GM21515 (cell line): ENCODE data around the gene PRRX2.

Experiments
- ATAC-seq: cut with Tn5 transposase; IDR thresholded peaks from one replicate; pipeline ENCODE4 v1.9.1; 2021; ENCODE audit not compliant: unreplicated experiment

PRRX2 gene

GRCh38 chr9:129703667-129704355 is 38.4 kb downstream of the PRRX2 start:
- no peak for ATAC-seq

- no peak for ATAC-seq
Observed at GRCh38 chr9:129704807-129705206, 39.4 kb downstream of the PRRX2 start.

DNA sequence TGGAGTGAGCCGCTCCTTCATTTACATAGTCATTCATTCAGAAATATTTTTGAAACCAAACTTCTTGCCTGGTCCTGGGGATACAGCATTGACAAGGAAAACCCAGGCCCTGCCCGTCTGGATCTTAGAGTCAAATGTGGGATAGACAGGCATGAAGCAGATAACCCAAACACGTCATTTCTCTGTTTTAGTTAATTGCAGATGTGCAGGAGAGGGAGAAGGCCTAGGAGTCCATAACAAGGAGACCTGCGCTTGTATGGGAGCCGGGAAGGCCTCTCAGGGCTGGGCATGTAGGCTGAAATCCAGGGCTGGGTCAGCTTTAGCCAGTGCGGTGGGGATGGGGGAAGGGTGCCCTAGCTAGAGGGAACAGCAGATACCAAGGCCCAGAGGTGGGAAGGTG is 43.3 kb downstream of the PRRX2 start:
- ATAC-seq = no peak

DNA sequence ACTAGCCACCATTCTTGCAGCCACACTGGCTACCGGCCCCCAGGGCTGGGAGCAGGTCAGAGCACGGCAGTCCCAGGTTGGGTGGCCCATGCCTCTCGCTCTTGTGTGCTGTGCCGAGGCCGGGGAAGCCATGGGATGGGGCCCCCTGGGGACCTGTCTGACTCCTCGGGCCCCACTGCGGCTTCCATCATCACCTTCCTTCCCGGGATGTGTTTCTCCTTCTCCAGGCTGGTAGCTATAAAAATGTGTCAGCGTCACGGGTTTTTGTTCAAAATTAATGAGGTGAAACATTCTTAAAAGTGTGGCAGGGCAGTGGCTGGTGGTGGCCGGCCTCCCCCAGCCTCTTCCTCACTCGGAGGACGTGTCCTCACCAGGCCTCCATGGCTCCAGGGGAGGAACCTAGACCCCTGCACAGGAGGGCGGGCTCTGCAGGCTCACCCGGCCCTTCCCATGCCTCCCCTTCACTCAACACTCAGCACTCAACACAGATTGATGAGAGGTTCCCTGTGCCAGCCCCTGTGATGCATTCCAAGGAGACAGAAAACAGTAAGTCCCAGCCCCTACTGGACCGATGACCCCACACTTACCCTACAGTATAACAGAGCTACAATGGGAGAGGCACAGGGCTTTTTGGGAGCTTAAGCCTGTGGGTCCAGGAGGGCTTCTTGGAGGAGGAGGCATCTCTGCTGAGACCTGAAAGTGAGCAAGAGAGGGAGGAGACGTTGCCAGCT is 44.2 kb downstream of the PRRX2 start:
- ATAC-seq = no peak

DNA sequence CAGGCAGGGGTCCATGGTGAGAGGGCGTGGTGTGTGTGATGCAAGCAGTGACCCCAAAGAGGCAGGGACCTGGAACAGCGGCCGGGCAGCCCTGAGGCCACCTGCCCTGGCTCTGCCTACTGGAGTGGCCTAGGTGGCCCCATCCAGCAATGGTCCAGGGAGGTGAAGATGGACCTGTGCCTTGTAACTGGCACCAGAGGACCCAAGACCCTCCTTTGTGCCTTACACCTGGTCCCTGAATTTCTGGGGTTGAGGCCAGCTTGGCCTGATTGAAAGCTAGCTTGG is 44.7 kb downstream of the PRRX2 start:
- ATAC-seq = no peak

- ATAC-seq = no peak
Observed at GRCh38 chr9:129712634-129713401, 47.4 kb downstream of the PRRX2 start.

- ATAC-seq = no peak
Observed at GRCh38 chr9:129713402-129713679, 47.9 kb downstream of the PRRX2 start.

GRCh38 chr9:129714511-129715061 is 49.1 kb downstream of the PRRX2 start:
- ATAC-seq = no peak

DNA sequence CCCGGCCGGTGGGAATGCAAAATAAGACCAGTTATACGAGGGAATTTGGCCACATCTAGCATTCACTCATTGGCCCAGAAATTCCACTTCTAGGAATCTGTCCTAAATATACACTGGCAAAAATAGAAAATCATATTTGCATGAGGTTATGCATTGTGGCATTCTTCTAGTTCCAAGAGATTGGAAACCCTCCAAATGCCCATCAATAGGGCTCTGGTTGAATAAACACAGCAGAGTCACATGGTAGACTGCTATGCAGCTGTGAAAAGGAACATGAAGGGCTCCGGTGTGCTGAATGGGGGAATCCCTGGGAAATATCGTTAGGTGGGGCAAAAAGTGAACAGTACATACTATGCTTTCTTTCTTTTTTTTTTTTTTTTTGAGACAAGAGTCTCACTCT is 50.6 kb downstream of the PRRX2 start:
- ATAC-seq = no peak

GRCh38 chr9:129717991-129718390 is 52.5 kb downstream of the PRRX2 start:
- no peak for ATAC-seq

GRCh38 chr9:129718647-129719046 is 53.2 kb downstream of the PRRX2 start:
- no peak for ATAC-seq

GRCh38 chr9:129719135-129719534 is 53.7 kb downstream of the PRRX2 start:
- no peak for ATAC-seq

- ATAC-seq = no peak
Observed at GRCh38 chr9:129720181-129720864, 54.9 kb downstream of the PRRX2 start.

DNA sequence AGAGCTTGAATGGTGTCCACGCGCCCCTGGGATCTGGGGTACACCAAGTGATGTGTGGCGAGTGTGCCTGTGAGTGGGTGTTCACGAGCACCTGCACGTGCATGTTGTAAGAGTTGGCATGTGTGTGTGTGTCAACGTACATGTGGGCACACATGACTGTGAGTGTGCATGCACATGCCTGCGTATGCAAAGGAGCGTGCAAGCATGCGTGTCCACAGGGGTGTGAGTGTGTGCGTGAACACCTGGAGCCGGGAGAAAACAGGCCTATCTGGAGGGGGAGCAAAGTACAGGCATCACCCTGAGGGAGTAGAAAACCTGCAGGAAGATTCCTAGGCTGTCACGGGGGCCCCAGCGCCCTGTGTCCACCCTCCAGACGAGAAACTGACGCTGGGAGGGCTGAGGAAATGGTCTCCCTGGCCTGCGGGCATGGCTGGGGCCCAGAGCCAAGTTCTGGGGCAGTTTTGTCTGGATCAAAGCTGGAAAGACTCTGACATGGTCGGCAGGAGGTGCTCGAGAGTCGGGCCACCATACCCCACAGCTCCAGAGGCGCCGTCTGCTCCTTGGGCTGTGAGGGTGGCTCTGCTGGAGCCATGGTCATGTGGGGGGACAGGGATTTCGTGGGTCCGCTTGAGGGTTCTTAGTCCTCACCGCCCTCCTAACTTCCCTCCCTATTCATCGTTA is 55.6 kb downstream of the PRRX2 start:
- ATAC-seq = no peak

GRCh38 chr9:129722913-129723312 is 57.5 kb downstream of the PRRX2 start:
- ATAC-seq = no peak

GRCh38 chr9:129724456-129725190 is 59.2 kb downstream of the PRRX2 start:
- no peak for ATAC-seq

DNA sequence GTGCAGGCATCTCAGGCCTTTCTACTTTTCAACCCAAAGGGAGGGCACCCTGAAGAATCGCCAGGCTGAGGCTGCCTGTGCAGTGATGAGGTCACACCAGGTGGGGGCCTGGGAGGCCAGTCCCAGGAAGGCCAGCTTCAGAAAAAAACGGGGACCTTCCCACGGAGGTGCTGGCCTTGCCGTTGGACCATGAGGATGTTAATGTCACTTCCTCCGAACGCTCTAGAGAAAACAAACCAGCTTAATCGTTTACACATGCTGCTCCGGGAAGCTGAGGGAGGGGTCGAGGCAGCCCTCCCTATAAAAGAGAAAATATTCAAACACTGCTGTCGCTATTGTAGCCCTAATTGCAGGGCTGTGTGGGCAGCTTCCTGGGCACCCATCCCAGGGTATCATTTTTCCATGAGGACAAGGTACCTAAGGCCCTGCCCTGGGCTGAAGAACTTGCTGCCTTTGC is 60.4 kb downstream of the PRRX2 start:
- ATAC-seq = no peak

DNA sequence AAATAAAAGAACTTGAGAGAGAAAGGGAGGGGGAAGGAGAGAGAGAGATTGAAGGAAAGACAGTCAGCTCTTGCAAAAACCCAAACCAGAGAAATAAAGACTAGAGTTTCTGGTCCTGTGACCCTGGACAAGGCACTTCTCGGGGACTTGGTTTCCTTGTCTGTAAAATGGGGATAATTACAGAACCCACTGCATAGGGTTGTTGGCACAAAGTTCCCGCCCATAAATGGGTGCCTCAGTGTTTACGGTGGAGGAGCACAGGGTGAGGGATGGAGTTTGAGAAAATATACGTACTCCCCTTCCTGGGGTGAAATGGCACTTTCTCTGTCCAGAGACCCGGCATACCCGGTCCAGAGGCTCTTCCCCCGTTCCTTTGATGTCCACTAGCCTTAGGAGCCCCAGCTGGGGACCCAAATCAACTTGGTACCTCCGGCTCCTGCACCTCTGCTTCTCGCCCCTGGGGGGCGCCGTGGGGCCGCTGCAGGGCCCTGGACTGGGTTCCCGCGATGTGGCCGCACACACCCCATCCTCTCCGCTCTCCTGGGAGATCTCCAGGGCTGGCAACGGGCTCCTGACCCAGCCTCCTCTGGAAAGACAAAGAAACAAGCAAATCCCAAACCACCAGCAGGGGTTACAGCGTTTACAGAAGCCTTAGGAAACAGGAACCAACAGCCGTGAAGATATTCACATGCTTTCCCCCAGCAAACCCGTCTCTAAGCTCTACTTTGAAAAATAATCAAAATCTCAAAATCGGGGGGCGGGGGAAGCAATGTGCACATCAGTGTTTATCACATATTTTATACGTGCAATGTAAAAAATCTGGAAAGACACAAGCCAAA is 61.1 kb downstream of the PRRX2 start:
- ATAC-seq = no peak

GRCh38 chr9:129728744-129729143 is 63.3 kb downstream of the PRRX2 start:
- ATAC-seq = no peak
